Measurements from ENCODE around the gene VARS1. TPM values are rescaled to one million over a fixed set of nuclear protein-coding genes. Genes with fewer than 3 reads are reported as not detected.

VARS1 gene
- total RNA-seq, 1 donor from 2014 or later = 79.8 TPM

DNA sequence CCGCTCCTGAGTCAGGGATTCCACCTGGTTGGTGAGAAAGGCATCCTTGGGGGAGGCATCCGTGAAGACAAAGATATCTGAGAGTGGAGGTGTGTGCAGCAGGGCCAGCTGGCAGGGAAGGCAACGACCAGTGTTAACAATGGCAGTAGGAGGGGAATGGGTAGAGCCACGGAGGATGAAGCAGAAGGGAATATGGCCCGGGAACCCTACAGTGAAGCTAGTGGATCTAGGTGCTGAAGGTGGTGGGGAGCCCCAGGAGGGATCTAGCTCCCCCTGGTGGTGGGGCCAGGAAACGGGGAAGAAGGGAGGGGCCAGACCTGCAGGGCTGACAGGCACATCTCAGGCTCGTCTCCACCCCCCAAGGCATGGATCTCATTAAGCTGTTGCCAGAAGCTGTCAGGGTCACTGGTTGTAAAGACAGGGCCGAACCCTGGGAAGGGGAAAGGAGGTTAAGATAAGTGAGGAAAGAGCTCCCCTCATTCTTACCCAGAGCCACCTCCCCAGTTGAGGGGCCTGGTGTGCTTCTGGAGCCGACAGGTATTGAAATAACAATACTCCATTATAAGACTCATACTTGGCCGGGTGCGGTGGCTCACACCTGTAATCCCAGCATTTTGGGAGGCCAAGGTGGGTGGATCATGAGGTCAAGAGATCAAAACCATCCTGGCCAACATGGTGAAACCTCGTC lies 25.7 kb downstream of the VARS1 start:
- peak; percentile 87 for ATAC-seq

- no peak for ATAC-seq
Measured at GRCh38 chr6:31768363-31769257, 26.9 kb downstream of the VARS1 start.

DNA sequence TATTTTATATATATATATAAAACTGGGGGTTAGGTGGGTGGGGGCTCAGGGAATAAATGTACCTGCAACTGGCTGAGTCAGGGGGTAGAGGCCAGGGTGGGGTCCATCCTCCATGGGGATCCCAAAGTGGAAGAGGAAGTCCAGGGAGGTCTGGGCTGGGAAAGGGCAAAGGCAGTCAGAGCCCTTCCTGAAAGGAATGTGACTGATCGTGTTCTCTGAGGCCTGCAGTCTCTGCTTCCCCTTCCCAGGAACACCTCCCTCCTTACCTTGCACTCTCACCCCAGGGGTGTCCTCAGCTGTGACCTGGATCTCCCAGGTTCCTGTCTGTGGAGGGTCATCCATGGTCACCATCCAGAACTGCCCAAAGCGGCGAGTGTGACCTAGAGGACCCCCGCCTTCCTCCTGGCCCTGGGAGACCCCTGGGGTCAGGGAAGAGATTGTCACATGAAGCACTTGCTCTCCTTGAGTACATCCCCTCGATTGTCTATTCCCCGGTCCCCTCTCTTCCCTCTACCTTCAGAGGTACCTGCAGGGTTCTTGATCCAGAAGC lies 28.4 kb downstream of the VARS1 start:
- ATAC-seq = no peak

GRCh38 chr6:31765910-31766794 lies 29.4 kb downstream of the VARS1 start:
- ATAC-seq = no peak

DNA sequence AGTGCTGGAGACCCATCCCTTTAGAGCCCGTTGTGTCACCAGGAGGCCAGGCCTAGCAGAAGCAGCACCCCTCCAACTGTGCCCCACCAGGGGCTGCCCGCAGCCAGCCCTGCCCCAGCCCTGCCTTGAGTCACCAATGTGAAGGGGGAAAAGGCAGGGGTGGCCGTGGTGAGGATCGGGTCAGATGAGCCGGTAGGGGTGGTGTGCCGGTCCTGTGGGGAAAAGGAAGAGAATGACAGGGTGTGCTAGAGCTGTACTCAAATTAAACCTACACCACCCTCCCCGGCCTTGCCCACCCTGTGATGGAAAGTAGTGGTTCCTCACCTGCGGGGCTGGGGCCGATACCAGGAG lies 30.0 kb downstream of the VARS1 start:
- ATAC-seq = no peak

DNA sequence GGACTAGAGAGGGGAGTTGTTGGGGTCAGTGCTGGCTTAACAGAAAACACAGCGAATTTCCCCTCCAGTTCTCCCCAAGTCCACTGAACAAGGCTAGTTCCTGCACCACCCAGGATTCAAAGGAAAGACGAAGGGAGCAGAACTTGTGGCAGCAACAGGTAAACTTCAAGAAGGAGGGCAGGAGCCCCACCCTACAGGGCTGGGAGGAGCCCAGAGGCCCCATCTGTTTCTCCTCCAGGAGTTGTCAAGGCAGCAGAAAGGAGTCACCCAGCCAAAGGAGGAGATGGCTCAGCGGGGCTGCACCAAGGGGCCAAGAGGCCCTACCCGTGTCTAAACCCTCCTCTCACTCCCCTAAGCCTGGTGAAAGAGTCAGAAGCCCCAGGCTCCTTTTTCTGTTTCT lies 31.4 kb downstream of the VARS1 start:
- no peak for ATAC-seq

GRCh38 chr6:31763619-31763940 lies 32.0 kb downstream of the VARS1 start:
- ATAC-seq = peak; percentile 45

- ATAC-seq = peak; percentile 20
Measured at GRCh38 chr6:31762878-31763618, 32.5 kb downstream of the VARS1 start.

DNA sequence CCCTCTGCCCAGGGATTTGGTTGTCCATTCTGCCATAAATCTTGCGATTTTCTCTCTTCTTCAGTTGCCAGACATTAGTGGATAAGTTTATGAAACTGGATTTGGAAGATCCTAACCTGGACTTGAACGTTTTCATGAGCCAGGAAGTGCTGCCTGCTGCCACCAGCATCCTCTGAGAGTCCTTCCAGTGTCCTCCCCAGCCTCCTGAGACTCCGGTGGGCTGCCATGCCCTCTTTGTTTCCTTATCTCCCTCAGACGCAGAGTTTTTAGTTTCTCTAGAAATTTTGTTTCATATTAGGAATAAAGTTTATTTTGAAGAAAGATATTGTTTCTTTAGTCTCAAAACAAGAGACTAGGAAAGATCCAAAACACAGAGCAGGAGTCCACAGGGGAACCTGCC lies 33.2 kb downstream of the VARS1 start, which contains the start of gene SAPCD1:
Gene SAPCD1, plus strand, starts transcription at position 301 of the 400 bp plus-strand sequence. CDS start 399 bp downstream, outside the sequence.
- ATAC-seq = no peak

GRCh38 chr6:31761343-31761742 lies 34.2 kb downstream of the VARS1 start:
- no peak for ATAC-seq

DNA sequence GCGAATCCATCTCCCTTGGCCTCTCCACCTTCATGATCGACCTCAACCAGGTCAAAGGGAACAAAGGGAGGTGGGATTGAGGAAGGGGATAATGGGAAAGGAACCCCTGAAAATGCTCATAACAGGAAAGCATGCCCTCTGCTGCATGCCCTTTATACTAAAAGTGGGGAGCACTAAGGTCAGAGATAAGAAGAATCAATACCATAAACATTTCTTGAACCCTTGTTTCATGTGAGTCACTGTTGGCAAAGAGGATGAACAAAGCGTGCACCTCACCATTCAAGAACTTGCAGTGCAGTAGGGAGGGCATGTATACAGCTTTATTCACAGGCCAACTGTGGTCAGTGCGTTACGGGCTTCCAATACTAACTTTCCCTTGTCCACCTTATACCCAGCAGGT lies 34.8 kb downstream of the VARS1 start:
- no peak for ATAC-seq

DNA sequence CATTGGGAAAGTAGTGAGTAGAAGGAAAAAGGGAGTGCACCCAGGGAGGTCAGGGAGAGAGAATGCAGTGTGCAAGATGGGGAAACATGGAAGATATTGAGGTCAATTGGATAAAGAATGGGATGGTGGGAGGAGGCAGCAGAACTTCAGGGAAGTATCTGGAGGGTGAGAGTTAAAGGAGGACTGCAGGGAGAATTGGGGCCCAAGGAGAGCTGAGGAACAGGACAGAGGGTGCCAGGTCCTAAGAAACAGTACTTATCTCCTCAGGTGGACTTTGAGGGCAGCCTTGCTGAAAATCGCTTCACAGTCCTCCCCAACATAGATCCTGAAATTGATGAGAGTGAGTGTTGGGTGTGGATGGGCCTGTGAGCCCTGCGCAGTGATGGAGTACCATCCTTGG lies 37.3 kb downstream of the VARS1 start:
- no peak for ATAC-seq

- peak; percentile 75 for ATAC-seq
Measured at GRCh38 chr6:31752739-31753319, 42.7 kb downstream of the VARS1 start.

GRCh38 chr6:31750411-31751022 lies 45.0 kb downstream of the VARS1 start:
- no peak for ATAC-seq

GRCh38 chr6:31749301-31750036 lies 46.1 kb downstream of the VARS1 start:
- ATAC-seq = no peak

Other genes with a start within 250 kb of the VARS1 start
- gene ATP6V1G2, start 249.1 kb downstream of the VARS1 start, total RNA-seq = not detected
- 13.9 TPM for gene NFKBIL1, start 248.1 kb downstream of the VARS1 start, total RNA-seq
- gene LTA, start 223.5 kb downstream of the VARS1 start, total RNA-seq = not detected
- 0.24 TPM for gene TNF, start 220.2 kb downstream of the VARS1 start, total RNA-seq
- 1.1 TPM for gene LTB, start 213.3 kb downstream of the VARS1 start, total RNA-seq
- gene LST1, start 209.5 kb downstream of the VARS1 start, total RNA-seq = 2.4 TPM
- gene NCR3, start 202.7 kb downstream of the VARS1 start, total RNA-seq = 0.28 TPM
- gene AIF1, start 180.5 kb downstream of the VARS1 start, total RNA-seq = 3.3 TPM
- 103 TPM for gene PRRC2A, start 175.0 kb downstream of the VARS1 start, total RNA-seq
- 143 TPM for gene BAG6, start 143.1 kb downstream of the VARS1 start, total RNA-seq
- gene APOM, start 139.9 kb downstream of the VARS1 start, total RNA-seq = 1.6 TPM
- 18.1 TPM for gene C6orf47, start 135.0 kb downstream of the VARS1 start, total RNA-seq
- gene GPANK1, start 130.8 kb downstream of the VARS1 start, total RNA-seq = 8.2 TPM
- 108 TPM for gene CSNK2B, start 129.7 kb downstream of the VARS1 start, total RNA-seq
- 2.6 TPM for gene LY6G5B, start 125.8 kb downstream of the VARS1 start, total RNA-seq
- 0.72 TPM for gene LY6G5C, start 114.7 kb downstream of the VARS1 start, total RNA-seq
- 28.3 TPM for gene ABHD16A, start 92.4 kb downstream of the VARS1 start, total RNA-seq
- not detected for gene LY6G6F, start 88.9 kb downstream of the VARS1 start, total RNA-seq
- gene LY6G6D, start 80.4 kb downstream of the VARS1 start, total RNA-seq = not detected
- 10.8 TPM for gene LY6G6C, start 74.0 kb downstream of the VARS1 start, total RNA-seq
- 1.1 TPM for gene MPIG6B, start 72.4 kb downstream of the VARS1 start, total RNA-seq
- 15.3 TPM for gene DDAH2, start 66.5 kb downstream of the VARS1 start, total RNA-seq
- 372 TPM for gene CLIC1, start 59.2 kb downstream of the VARS1 start, total RNA-seq
- 12.0 TPM for gene MSH5, start 55.7 kb downstream of the VARS1 start, total RNA-seq
- 0.64 TPM for gene SAPCD1, start 33.1 kb downstream of the VARS1 start, total RNA-seq
- gene VWA7, start 18.4 kb downstream of the VARS1 start, total RNA-seq = 1.6 TPM
- gene LSM2, start 11.2 kb upstream of the VARS1 start, total RNA-seq = 45.0 TPM
- gene HSPA1L, start 19.5 kb upstream of the VARS1 start, total RNA-seq = 0.44 TPM
- gene HSPA1A, start 19.8 kb upstream of the VARS1 start, total RNA-seq = 56.6 TPM
- 92.9 TPM for gene HSPA1B, start 32.0 kb upstream of the VARS1 start, total RNA-seq
- 17.9 TPM for gene NEU1, start 67.1 kb upstream of the VARS1 start, total RNA-seq
- gene SLC44A4, start 83.2 kb upstream of the VARS1 start, total RNA-seq = 2.9 TPM
- 28.2 TPM for gene EHMT2, start 101.9 kb upstream of the VARS1 start, total RNA-seq
- 2.0 TPM for gene ZBTB12, start 106.3 kb upstream of the VARS1 start, total RNA-seq
- gene C2, start 132.0 kb upstream of the VARS1 start, total RNA-seq = 2.9 TPM
- 36.1 TPM for gene CFB, start 150.3 kb upstream of the VARS1 start, total RNA-seq
- gene NELFE, start 163.2 kb upstream of the VARS1 start, total RNA-seq = 57.7 TPM
- 31.3 TPM for gene SKIC2, start 163.4 kb upstream of the VARS1 start, total RNA-seq
- 10.6 TPM for gene DXO, start 176.4 kb upstream of the VARS1 start, total RNA-seq
- 2.9 TPM for gene C4A, start 186.3 kb upstream of the VARS1 start, total RNA-seq
- 5.3 TPM for gene C4B, start 219.0 kb upstream of the VARS1 start, total RNA-seq
- 0.60 TPM for gene CYP21A2, start 242.7 kb upstream of the VARS1 start, total RNA-seq

Measured in esophagus mucosa (tissue), 1 donor.